B cell (primary cell): ENCODE measurements around the gene ST8SIA1. TPM values are rescaled to one million over a fixed set of nuclear protein-coding genes. Genes with fewer than 3 reads are reported as not detected.

ENCODE experiments used
- ATAC-seq: fragments of 200-7000 bp; cut with Tn5 transposase; one replicate; pipeline ENCODE4 v1.10.0; 2021; ENCODE audit warnings: low read depth, mild to moderate bottlenecking, moderate number of reproducible peaks, moderate library complexity
- CTCF ChIA-PET: fragments of 350-600 bp; sonication (Branson Sonifier 250); formaldehyde crosslinking; loops from one replicate; lab custom pipeline; 2021; ENCODE audit warnings: antibody characterized with exemption, inconsistent platforms; lab: Charles Lee
- POLR2A ChIA-PET: fragments of 350-600 bp; sonication (Branson Sonifier 250); formaldehyde crosslinking; loops from one replicate; lab custom pipeline; 2021; ENCODE audit warnings: antibody characterized with exemption; lab: Charles Lee
- DNase-seq: peaks from one replicate; pipeline ENCODE4 v3.0.0; 2013
- H2AFZ ChIP-seq: 2 replicates; pipeline ENCODE4 v1.6.1; 2012; ENCODE audit warnings: mild to moderate bottlenecking, low read depth, low read length; ENCODE audit not compliant: insufficient read depth, poor library complexity, severe bottlenecking
- H3K27ac ChIP-seq, 2 donors: 1 replicate in 1 of 2; 2 replicates in 1 of 2; pipeline ENCODE4 v1.5.1; 2012 to 2013; ENCODE audit warnings: low read length in 2 of 2, mild to moderate bottlenecking in 2 of 2, moderate library complexity in 1 of 2
- H3K27me3 ChIP-seq, 4 experiments: fragments of 200-600 bp in 1 of 4; sonication (generic) in 1 of 4; replicated peaks in 1 of 4; 1 replicate in 2 of 4; 2 replicates in 2 of 4; pipeline versions ENCODE4 v1.6.1 to v1.7.0; 2013 to 2016; ENCODE audit warnings: low read length in 3 of 4, mild to moderate bottlenecking in 2 of 4, mixed read lengths in 1 of 4, moderate library complexity in 1 of 4; ENCODE audit not compliant: insufficient read depth in 4 of 4, control insufficient read depth in 3 of 4; ENCODE audit errors: control extremely low read depth in 1 of 4
- H3K36me3 ChIP-seq, 2 experiments: replicated peaks in 1 of 2; 1 replicate in 1 of 2; 2 replicates in 1 of 2; pipeline versions ENCODE4 v1.6.1 to v1.7.1; 2013; ENCODE audit warnings: low read length in 1 of 2; ENCODE audit not compliant: insufficient read depth in 2 of 2, control insufficient read depth in 1 of 2; ENCODE audit errors: control extremely low read depth in 1 of 2, extremely low read depth in 1 of 2
- H3K4me1 ChIP-seq, 2 donors: fragments of 200-600 bp in 1 of 2; sonication (generic) in 1 of 2; 1 replicate in 1 of 2; 2 replicates in 1 of 2; pipeline versions ENCODE4 v1.5.1 to v1.6.1; 2013 to 2017; ENCODE audit warnings: low read length in 2 of 2; ENCODE audit not compliant: control insufficient read depth in 2 of 2, insufficient read depth in 2 of 2
- H3K4me2 ChIP-seq: replicated peaks from 2 replicates; pipeline ENCODE3; 2012; ENCODE audit warnings: mild to moderate bottlenecking, low read depth, low read length; ENCODE audit not compliant: poor library complexity, severe bottlenecking
- H3K4me3 ChIP-seq, 5 experiments: fragments of 200-600 bp in 1 of 5; sonication (generic) in 1 of 5; 1 replicate in 3 of 5; 2 replicates in 2 of 5; pipeline versions ENCODE4 v1.5.1 to v1.7.0; 2011 to 2016; ENCODE audit warnings: low read length in 4 of 5, mild to moderate bottlenecking in 4 of 5, low read depth in 2 of 5, control low read depth in 1 of 5, moderate library complexity in 1 of 5; ENCODE audit not compliant: insufficient read depth in 1 of 5; ENCODE audit errors: control extremely low read depth in 1 of 5, extremely low read depth in 1 of 5
- H3K79me2 ChIP-seq: fragments of 200-600 bp; sonication (generic); one replicate; pipeline ENCODE4 v1.6.0; 2016; ENCODE audit warnings: low read length; ENCODE audit not compliant: control insufficient read depth, insufficient read depth
- H3K9ac ChIP-seq: fragments of 200-600 bp; sonication (generic); 2 replicates; pipeline ENCODE4 v1.6.1; 2017; ENCODE audit warnings: mild to moderate bottlenecking, low read length, moderate library complexity
- H3K9me3 ChIP-seq, 3 donors: one replicate each; pipeline versions ENCODE4 v1.6.1 to v1.7.1; 2013; ENCODE audit warnings: low read length in 2 of 3; ENCODE audit not compliant: control insufficient read depth in 2 of 3, insufficient read depth in 1 of 3; ENCODE audit errors: control extremely low read depth in 1 of 3
- H4K20me1 ChIP-seq: 2 replicates; pipeline ENCODE4 v1.6.0; 2012; ENCODE audit warnings: mild to moderate bottlenecking, low read length; ENCODE audit not compliant: insufficient read depth, control insufficient read depth, poor library complexity, severe bottlenecking
- H3K27ac Mint-ChIP-seq: one replicate; pipeline ENCODE4 v1.8.0; 2021; ENCODE audit warnings: mixed read lengths
- H3K27me3 Mint-ChIP-seq: one replicate; pipeline ENCODE4 v1.8.0; 2021; ENCODE audit warnings: mixed read lengths
- H3K4me1 Mint-ChIP-seq: one replicate; pipeline ENCODE4 v1.8.0; 2021; ENCODE audit warnings: mixed read lengths
- H3K4me3 Mint-ChIP-seq: one replicate; pipeline ENCODE4 v1.8.0; 2021; ENCODE audit warnings: mixed read lengths
- H3K9me3 Mint-ChIP-seq: one replicate; pipeline ENCODE4 v1.8.0; 2022; ENCODE audit warnings: mixed read lengths; ENCODE audit not compliant: insufficient read depth
- EZH2 ChIP-seq: IDR thresholded peaks from 2 replicates; pipeline ENCODE4 v1.6.1; 2012; ENCODE audit warnings: borderline replicate concordance, low read depth, mild to moderate bottlenecking, moderate library complexity, low read length; ENCODE audit not compliant: insufficient read depth, poor library complexity, severe bottlenecking
- WGBS: methylation state at CpG from one replicate; pipeline ENCODE4 v1.1.5; 2013; ENCODE audit warnings: missing lambda C conversion rate; ENCODE audit not compliant: insufficient coverage; 5-methylcytosine and 5-hydroxymethylcytosine counted together
- intact Hi-C: fragments of 100-400 bp; cut with micrococcal nuclease; formaldehyde crosslinking; loops from one replicate; pipeline ENCODE4 v1.10.0; 2022
- polyA plus RNA-seq: library from polyadenylated mRNA; depleted of rRNA; stranded (reverse); fragments of >200 nt; gene quantifications from 2 replicates; pipeline ENCODE4 v1.2.3, GENCODE V29; 2012
- total RNA-seq, 2 donors: library from RNA; stranded (reverse); fragments of 120-200 nt in 1 of 2; gene quantifications; 1 replicate in 1 of 2; 2 replicates in 1 of 2; pipeline versions ENCODE4 v1.2.3 to v1.2.4, GENCODE V29; 2013 to 2022
- TF ChIP-seq, protein P1 (sequence below): fragments of 200-600 bp; IDR thresholded peaks from one replicate; pipeline ENCODE4 v1.8.0; 2022; ENCODE audit warnings: antibody characterized with exemption, mild to moderate bottlenecking

The ST8SIA1 gene
- total and polyA plus RNA-seq, 2 donors (not counting 1 experiment from before 2014, with no cell fraction given): 0.02 to 0.04 TPM

DNA sequence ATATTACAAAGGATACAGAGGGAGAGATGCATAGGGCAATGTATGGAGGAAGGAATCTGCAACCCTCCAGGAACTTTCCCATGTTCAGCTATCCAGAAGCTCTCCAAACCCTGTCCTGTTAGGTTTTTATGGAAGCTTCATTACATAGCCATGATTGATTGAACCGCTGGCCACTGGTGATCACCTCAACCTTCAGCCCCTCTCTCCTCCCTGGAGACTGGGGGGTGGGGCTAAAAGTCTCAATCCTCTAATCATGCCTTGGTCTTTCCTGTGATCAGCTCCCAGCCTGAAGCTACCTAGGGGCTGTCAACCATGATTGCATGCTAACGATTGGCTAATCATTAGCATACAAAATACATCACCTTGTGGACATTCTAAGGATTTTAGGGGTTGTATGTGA lies 123.4 kb downstream of the ST8SIA1 start:
- H3K4me3 ChIP-seq: no peak overlapping the region
- POLR2A ChIA-PET: no interaction called here
- H3K79me2 ChIP-seq: no peaks in the 10 kb centered on the region
- WGBS: no CpG with 5 or more reads among the region's 2 CpGs
- no peak overlapping the region for H2AFZ ChIP-seq
- H4K20me1 ChIP-seq: no peaks in the 10 kb centered on the region
- intact Hi-C loops: no loop called here
- no peaks in the 10 kb centered on the region for H3K9me3 ChIP-seq
- peaks cover 18% of the 10 kb centered on the region for H3K27me3 Mint-ChIP-seq
- H3K27ac ChIP-seq: no peak overlapping the region
- CTCF ChIA-PET: no interaction called here
- no peak overlapping the region for H3K4me2 ChIP-seq
- no peak overlapping the region for H3K9ac ChIP-seq
- no peaks in the 10 kb centered on the region for H3K4me1 Mint-ChIP-seq
- H3K27ac Mint-ChIP-seq: no peak overlapping the region
- DNase-seq (no peak), ATAC-seq (no peak)
- no peaks in the 10 kb centered on the region for H3K27me3 ChIP-seq
- H3K36me3 ChIP-seq: no peaks in the 10 kb centered on the region
- no peak overlapping the region for H3K4me3 Mint-ChIP-seq
- H3K9me3 Mint-ChIP-seq: peaks cover 3% of the 10 kb centered on the region
- H3K4me1 ChIP-seq: no peaks in the 10 kb centered on the region
- TF ChIP-seq, protein P1, sequence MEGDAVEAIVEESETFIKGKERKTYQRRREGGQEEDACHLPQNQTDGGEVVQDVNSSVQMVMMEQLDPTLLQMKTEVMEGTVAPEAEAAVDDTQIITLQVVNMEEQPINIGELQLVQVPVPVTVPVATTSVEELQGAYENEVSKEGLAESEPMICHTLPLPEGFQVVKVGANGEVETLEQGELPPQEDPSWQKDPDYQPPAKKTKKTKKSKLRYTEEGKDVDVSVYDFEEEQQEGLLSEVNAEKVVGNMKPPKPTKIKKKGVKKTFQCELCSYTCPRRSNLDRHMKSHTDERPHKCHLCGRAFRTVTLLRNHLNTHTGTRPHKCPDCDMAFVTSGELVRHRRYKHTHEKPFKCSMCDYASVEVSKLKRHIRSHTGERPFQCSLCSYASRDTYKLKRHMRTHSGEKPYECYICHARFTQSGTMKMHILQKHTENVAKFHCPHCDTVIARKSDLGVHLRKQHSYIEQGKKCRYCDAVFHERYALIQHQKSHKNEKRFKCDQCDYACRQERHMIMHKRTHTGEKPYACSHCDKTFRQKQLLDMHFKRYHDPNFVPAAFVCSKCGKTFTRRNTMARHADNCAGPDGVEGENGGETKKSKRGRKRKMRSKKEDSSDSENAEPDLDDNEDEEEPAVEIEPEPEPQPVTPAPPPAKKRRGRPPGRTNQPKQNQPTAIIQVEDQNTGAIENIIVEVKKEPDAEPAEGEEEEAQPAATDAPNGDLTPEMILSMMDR: no peak
- no peak for TF ChIP-seq EZH2

DNA sequence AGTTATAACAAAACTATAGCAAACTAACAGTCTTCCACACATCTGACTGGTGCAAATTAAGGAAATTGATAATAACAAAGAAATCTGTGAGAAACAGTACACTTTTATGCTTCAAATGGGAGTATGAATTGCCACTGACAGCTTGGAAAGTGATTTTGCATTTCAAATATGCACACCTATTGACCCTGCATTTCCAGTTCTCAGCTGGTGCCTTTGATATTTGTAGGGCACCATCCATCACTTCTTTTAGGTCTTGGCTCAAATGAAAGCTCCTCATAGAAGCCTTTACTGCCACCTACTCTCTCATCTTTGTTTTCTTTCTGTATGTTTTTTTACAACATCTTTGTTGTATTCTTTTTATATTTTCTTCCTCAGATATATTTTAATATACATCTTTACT lies 125.1 kb downstream of the ST8SIA1 start:
- H2AFZ ChIP-seq: no peak overlapping the region
- no peak for DNase-seq
- no peaks in the 10 kb centered on the region for H3K36me3 ChIP-seq
- H3K4me1 ChIP-seq: no peaks in the 10 kb centered on the region
- no peaks in the 10 kb centered on the region for H3K9me3 ChIP-seq
- Mint-ChIP-seq H3K9me3 (peaks cover 3% of the 10 kb centered on the region), H3K27ac (no peak overlapping the region), H3K4me3 (no peak overlapping the region), H3K4me1 (no peaks in the 10 kb centered on the region), H3K27me3 (peaks cover 18% of the 10 kb centered on the region)
- POLR2A ChIA-PET: no interaction called here
- CTCF ChIA-PET: no interaction called here
- TF ChIP-seq, protein P1: no peak
- TF ChIP-seq EZH2: no peak
- no peak for ATAC-seq
- H3K27me3 ChIP-seq: no peaks in the 10 kb centered on the region
- H4K20me1 ChIP-seq: no peaks in the 10 kb centered on the region
- no peak overlapping the region for H3K4me3 ChIP-seq
- H3K4me2 ChIP-seq: no peak overlapping the region
- intact Hi-C loops: no loop called here
- no peaks in the 10 kb centered on the region for H3K79me2 ChIP-seq
- no peak overlapping the region for H3K9ac ChIP-seq
- H3K27ac ChIP-seq: no peak overlapping the region
